ENCODE measurements around the gene CWC22.
"Not testable (repeated sequence)": the region's sequence is repeated elsewhere in the genome, so short reads cannot be mapped to it uniquely, and the experiment has no call there.

The CWC22 gene

GRCh38 chr2:180006781-180007579 is at the start of gene CWC22:
Gene CWC22, minus strand, starts transcription at chr2:180007297. Its CDS starts 13,956 bp downstream, at chr2:179993341.
- DNase-seq: peak; percentile 88

GRCh38 chr2:180056367-180057118 is 49.4 kb upstream of the CWC22 start:
- no peak for DNase-seq

- not testable (repeated sequence) for DNase-seq
Measured at GRCh38 chr2:180054576-180054975, 47.5 kb upstream of the CWC22 start.

- DNase-seq: no peak
Measured at GRCh38 chr2:180050246-180050645, 43.1 kb upstream of the CWC22 start.

- no peak for DNase-seq
Measured at GRCh38 chr2:180048251-180048650, 41.2 kb upstream of the CWC22 start.

GRCh38 chr2:180046776-180047175 is 39.7 kb upstream of the CWC22 start:
- no peak for DNase-seq

GRCh38 chr2:180046202-180046601 is 39.1 kb upstream of the CWC22 start:
- DNase-seq: no peak

GRCh38 chr2:180040146-180040925 is 33.2 kb upstream of the CWC22 start:
- no peak for DNase-seq

GRCh38 chr2:180038997-180039396 is 31.9 kb upstream of the CWC22 start:
- no peak for DNase-seq

GRCh38 chr2:180033993-180034894 is 27.1 kb upstream of the CWC22 start:
- no peak for DNase-seq

- DNase-seq: no peak
Measured at GRCh38 chr2:180029575-180029974, 22.5 kb upstream of the CWC22 start.

- no peak for DNase-seq
Measured at GRCh38 chr2:180021850-180022249, 14.8 kb upstream of the CWC22 start.

- no peak for DNase-seq
Measured at GRCh38 chr2:180017784-180018183, 10.7 kb upstream of the CWC22 start.

GRCh38 chr2:180016937-180017336 is 9.8 kb upstream of the CWC22 start:
- no peak for DNase-seq

- no peak for DNase-seq
Measured at GRCh38 chr2:180015951-180016709, 9.0 kb upstream of the CWC22 start.

GRCh38 chr2:180012523-180012922 is 5.4 kb upstream of the CWC22 start:
- DNase-seq: no peak

GRCh38 chr2:180010701-180011100 is 3.6 kb upstream of the CWC22 start:
- DNase-seq: no peak

GRCh38 chr2:180006231-180006630 is 866 bp downstream of the CWC22 start:
- no peak for DNase-seq

GRCh38 chr2:180005465-180005864 is 1.6 kb downstream of the CWC22 start:
- DNase-seq: not testable (repeated sequence)

- DNase-seq: no peak
Measured at GRCh38 chr2:180004731-180005130, 2.4 kb downstream of the CWC22 start.

GRCh38 chr2:180003559-180003958 is 3.5 kb downstream of the CWC22 start:
- DNase-seq: no peak
